A549 (cell line): Measurements from ENCODE around the gene AFAP1. TPM values are rescaled to one million over a fixed set of nuclear protein-coding genes. Genes with fewer than 3 reads are reported as not detected.

Experiments used
- ATAC-seq, 2 experiments: fragments of 200-7000 bp in 1 of 2; fragments of >200 bp in 1 of 2; cut with Nextera tagmentation in 1 of 2; cut with Tn5 transposase in 1 of 2; 3 replicates each; pipeline versions ENCODE4 v1.8.0 to v1.9.1; 2018 to 2020; ENCODE audit warnings: mild to moderate bottlenecking in 1 of 2, moderate library complexity in 1 of 2
- CTCF ChIA-PET: fragments of 300-600 bp; sonication (Branson Sonifier 250); formaldehyde crosslinking; extraction: SDS; loops from one replicate; lab custom pipeline; 2021; ENCODE audit warnings: antibody characterized with exemption, inconsistent platforms; lab: Yijun Ruan, JAX
- POLR2A ChIA-PET: fragments of 350-600 bp; formaldehyde crosslinking; extraction: SDS; loops from one replicate; lab custom pipeline; 2021; ENCODE audit warnings: antibody characterized with exemption, inconsistent platforms; lab: Yijun Ruan, JAX
- DNase-seq, 2 experiments: peaks; one replicate each; pipeline versions ENCODE4 v3.0.0 to v3.0.0-alpha.2; 2011 to 2016; ENCODE audit warnings: low read depth in 1 of 2, low spot score in 1 of 2
- FAIRE-seq: peaks from 2 replicates; lab custom pipeline; 2011; peaks lifted over from hg19 to GRCh38; lab: Jason Lieb, UNC
- H3K27ac ChIP-seq, 2 experiments: fragments of >200 bp; sonication (Bioruptor Twin); formaldehyde crosslinking; 3 replicates each; pipeline ENCODE4 v1.5.1; 2016 to 2017
- H3K4me1 ChIP-seq: fragments of >200 bp; sonication (Bioruptor Twin); formaldehyde crosslinking; 3 replicates; pipeline ENCODE4 v1.6.1; 2016
- H3K4me2 ChIP-seq: fragments of >200 bp; sonication (Bioruptor Twin); formaldehyde crosslinking; 3 replicates; pipeline ENCODE4 v1.6.1; 2016
- H3K4me3 ChIP-seq: fragments of >200 bp; sonication (Bioruptor Twin); formaldehyde crosslinking; 3 replicates; pipeline ENCODE4 v1.5.1; 2016
- H3K9me3 ChIP-seq: fragments of >200 bp; sonication (Bioruptor Twin); formaldehyde crosslinking; 3 replicates; pipeline ENCODE4 v1.6.1; 2016
- CHD2 ChIP-seq: fragments of 150-350 bp; IDR thresholded peaks from 2 replicates; pipeline ENCODE4 v1.6.1; 2014; ENCODE audit warnings: low read length; ENCODE audit not compliant: partially characterized antibody
- CHD4 ChIP-seq: fragments of 200-600 bp; sonication (generic); IDR thresholded peaks from 2 replicates; pipeline ENCODE4 v1.6.1; 2016; ENCODE audit warnings: antibody characterized with exemption, mild to moderate bottlenecking, borderline replicate concordance
- E2F6 ChIP-seq: IDR thresholded peaks from 2 replicates; pipeline ENCODE4 v1.6.1; 2012; ENCODE audit warnings: low read depth, borderline replicate concordance
- EHF ChIP-seq: fragments of 250-450 bp; sonication (Bioruptor Pico); IDR thresholded peaks from 2 replicates; pipeline ENCODE4 v1.5.0; 2020; ENCODE audit warnings: mild to moderate bottlenecking
- EHMT2 ChIP-seq: fragments of 200-600 bp; sonication (generic); IDR thresholded peaks from 2 replicates; pipeline ENCODE4 v1.6.1; 2016; ENCODE audit warnings: antibody characterized with exemption, low read depth, mild to moderate bottlenecking, moderate library complexity
- FOSB ChIP-seq: fragments of 250-450 bp; sonication (Bioruptor Pico); IDR thresholded peaks from 2 replicates; pipeline ENCODE4 v1.5.0; 2020; ENCODE audit warnings: mild to moderate bottlenecking, moderate library complexity
- FOXS1 ChIP-seq: fragments of 250-450 bp; sonication (Bioruptor Pico); IDR thresholded peaks from 2 replicates; pipeline ENCODE4 v1.5.0; 2020; ENCODE audit warnings: mild to moderate bottlenecking, moderate library complexity
- HEYL ChIP-seq: fragments of 250-450 bp; sonication (Bioruptor Pico); IDR thresholded peaks from 2 replicates; pipeline ENCODE4 v1.8.0; 2021; ENCODE audit warnings: mild to moderate bottlenecking, moderate library complexity
- HMGXB4 ChIP-seq: fragments of 250-450 bp; sonication (Bioruptor Pico); IDR thresholded peaks from 2 replicates; pipeline ENCODE4 v1.5.0; 2021; ENCODE audit warnings: mild to moderate bottlenecking, moderate library complexity, borderline replicate concordance
- JUNB ChIP-seq: fragments of >200 bp; sonication (Bioruptor Twin); formaldehyde crosslinking; IDR thresholded peaks from 2 replicates; pipeline ENCODE4 v1.6.1; 2016
- MAFK ChIP-seq: fragments of 450-650 bp; IDR thresholded peaks from 2 replicates; pipeline ENCODE4 v1.6.1; 2014; ENCODE audit not compliant: partially characterized antibody
- NFE2L2 ChIP-seq: fragments of 150-350 bp; conservative IDR thresholded peaks from 2 replicates; pipeline ENCODE4 v1.6.1; 2014; ENCODE audit warnings: low read length
- PHF8 ChIP-seq: fragments of 200-600 bp; sonication (generic); IDR thresholded peaks from 2 replicates; pipeline ENCODE4 v1.6.1; 2016; ENCODE audit warnings: low read depth, mild to moderate bottlenecking, antibody characterized with exemption, moderate library complexity, borderline replicate concordance
- POLR2A ChIP-seq: IDR thresholded peaks from 2 replicates; pipeline ENCODE4 v1.6.1; 2012; ENCODE audit warnings: mild to moderate bottlenecking, low read length
- RCOR1 ChIP-seq: fragments of 150-350 bp; IDR thresholded peaks from 2 replicates; pipeline ENCODE4 v1.6.1; 2014; ENCODE audit warnings: antibody characterized with exemption, low read length, low read depth
- REST ChIP-seq: fragments of 200-600 bp; sonication (generic); IDR thresholded peaks from 2 replicates; pipeline ENCODE4 v1.6.1; 2016; ENCODE audit warnings: antibody characterized with exemption, mild to moderate bottlenecking, moderate library complexity
- SMC3 ChIP-seq: fragments of >200 bp; sonication (Bioruptor Twin); formaldehyde crosslinking; IDR thresholded peaks from 3 replicates; pipeline ENCODE4 v1.6.1; 2018; ENCODE audit warnings: inconsistent platforms
- SREBF2 ChIP-seq: fragments of 450-650 bp; IDR thresholded peaks from 2 replicates; pipeline ENCODE4 v1.6.1; 2014; ENCODE audit warnings: mild to moderate bottlenecking, moderate library complexity
- TP53 ChIP-seq: fragments of 250-450 bp; sonication (Bioruptor Pico); IDR thresholded peaks from 2 replicates; pipeline ENCODE4 v1.5.0; 2021; ENCODE audit warnings: mild to moderate bottlenecking, moderate library complexity
- ZFP36 ChIP-seq: fragments of 450-650 bp; IDR thresholded peaks from 2 replicates; pipeline ENCODE4 v1.6.1; 2014; ENCODE audit warnings: borderline replicate concordance; ENCODE audit not compliant: partially characterized antibody
- ZSCAN20 ChIP-seq: fragments of 250-450 bp; sonication (Bioruptor Pico); IDR thresholded peaks from 2 replicates; pipeline ENCODE4 v1.8.0; 2022; ENCODE audit warnings: mild to moderate bottlenecking, moderate library complexity
- WGBS: methylation state at CpG from one replicate; pipeline ENCODE4 v1.1.6; 2017; ENCODE audit errors: missing lambda C conversion rate; 5-methylcytosine and 5-hydroxymethylcytosine counted together
- polyA plus RNA-seq, 4 experiments: library from polyadenylated mRNA; depleted of rRNA in 3 of 4; stranded (reverse); fragments of >200 nt; fragmentation: RNase III in 1 of 4; extraction: RNeasy Plus Mini Kit Qiagen cat#74134 plus additional on column Dnase treatment in 1 of 4; gene quantifications; 2 replicates in 3 of 4; 3 replicates in 1 of 4; pipeline ENCODE4 v1.2.3, GENCODE V29; 2011 to 2017

AFAP1 gene
- polyA plus RNA-seq, 2 of the 4 experiments (the other 2 are of a cell fraction) = 25.4 to 29.6 TPM

GRCh38 chr4:7797330-7797729 is 142.3 kb downstream of the AFAP1 start:
- POLR2A ChIA-PET = no interaction called here
- FAIRE-seq = no peak
- WGBS = 97% methylated on average over 11 of the region's 11 CpGs

GRCh38 chr4:7795983-7796382 is 143.7 kb downstream of the AFAP1 start:
- DNase-seq (no peak), ATAC-seq (no peak), FAIRE-seq (no peak)
- ChIA-PET CTCF (interaction anchor here (2.8 kb wide), 1 partner anchor 191 kb away, joined by 11 read pairs; no protein-coding TSS in a partner anchor), POLR2A (no interaction called here)
- WGBS = 87% methylated on average over 8 of the region's 8 CpGs
- Histone ChIP-seq H3K4me1 (no peaks in the 10 kb centered on the region), H3K9me3 (no peaks in the 10 kb centered on the region), H3K4me2 (no peak overlapping the region), H3K4me3 (no peak overlapping the region), H3K27ac (no peak overlapping the region)
- TF ChIP-seq PHF8 (no peak), FOXS1 (CRISPR knock-in tag) (no peak), SMC3 (no peak), CHD4 (no peak), RCOR1 (no peak), JUNB (no peak), NFE2L2 (no peak), TP53 (no peak), CHD2 (no peak)

More at GRCh38 chr4:7797330-7797729, 142.3 kb downstream of the AFAP1 start:
- no peak overlapping the region for H3K4me2 ChIP-seq
- H3K9me3 ChIP-seq = no peaks in the 10 kb centered on the region
- DNase-seq = no peak
- CTCF ChIA-PET = no interaction called here
- H3K27ac ChIP-seq = no peak overlapping the region
- no peak for ATAC-seq
- H3K4me3 ChIP-seq = no peak overlapping the region
- TF ChIP-seq ZSCAN20 (CRISPR knock-in tag) = no peak
- no peak for TF ChIP-seq EHF (CRISPR knock-in tag)
- no peak for TF ChIP-seq NFE2L2
- TF ChIP-seq CHD4 = no peak
- no peak for TF ChIP-seq FOSB (CRISPR knock-in tag)
- no peak for TF ChIP-seq EHMT2
- TF ChIP-seq SREBF2 = no peak
- TF ChIP-seq HMGXB4 (CRISPR knock-in tag) = no peak
- no peak for TF ChIP-seq MAFK
- no peak for TF ChIP-seq REST
- TF ChIP-seq E2F6 = no peak
- H3K4me1 ChIP-seq = peaks cover 9% of the 10 kb centered on the region

- no peak overlapping the region for H3K4me2 ChIP-seq
- no peak overlapping the region for H3K27ac ChIP-seq
- no peak for ATAC-seq
- H3K4me3 ChIP-seq = no peak overlapping the region
- H3K9me3 ChIP-seq = no peaks in the 10 kb centered on the region
- 92% methylated on average over 10 of the region's 10 CpGs for WGBS
- ChIA-PET POLR2A (no interaction called here), CTCF (interaction anchor here (1.7 kb wide), 1 partner anchor 194 kb away, joined by 5 read pairs; no protein-coding TSS in a partner anchor)
- DNase-seq = no peak
- H3K4me1 ChIP-seq = no peaks in the 10 kb centered on the region
- no peak for TF ChIP-seq ZFP36
- no peak for TF ChIP-seq CHD2
- no peak for TF ChIP-seq CHD4
- no peak for TF ChIP-seq FOSB (CRISPR knock-in tag)
- no peak for TF ChIP-seq HEYL (CRISPR knock-in tag)
- TF ChIP-seq POLR2A = no peak
- no peak for FAIRE-seq
These were observed 146.5 kb downstream of the AFAP1 start for GRCh38 chr4:7793186-7793585.
